Peyer's patch (tissue), 4 donors: ENCODE results near the gene RAP2A. TPM values are rescaled to one million over a fixed set of nuclear protein-coding genes. Genes with fewer than 3 reads are reported as not detected.

ENCODE experiments used
- DNase-seq, 3 donors: peaks; one replicate each; pipeline ENCODE4 v3.0.0-alpha.2; 2017 to 2019
- H3K27ac ChIP-seq, 4 donors: fragments of 200-600 bp; sonication (generic); one replicate each; pipeline ENCODE4 v1.5.1; 2016 to 2019
- H3K27me3 ChIP-seq, 2 donors: fragments of 200-600 bp; sonication (generic); one replicate each; pipeline ENCODE4 v1.5.1; 2019
- H3K36me3 ChIP-seq, 3 donors: fragments of 200-600 bp; sonication (generic); one replicate each; pipeline ENCODE4 v1.5.1; 2016 to 2019
- H3K4me1 ChIP-seq, 4 donors: fragments of 200-600 bp; sonication (generic); one replicate each; pipeline ENCODE4 v1.5.1; 2016 to 2019
- H3K4me3 ChIP-seq, 4 donors: fragments of 200-600 bp; sonication (generic); 1 replicate in 3 of 4; 2 replicates in 1 of 4; pipeline ENCODE4 v1.5.1; 2016 to 2019; ENCODE audit warnings: mild to moderate bottlenecking in 1 of 4
- H3K9me3 ChIP-seq, 4 donors: fragments of 200-600 bp; sonication (generic); one replicate each; pipeline ENCODE4 v1.5.1; 2016 to 2019; ENCODE audit warnings: mild to moderate bottlenecking in 1 of 4
- POLR2A ChIP-seq, 2 donors: fragments of 450-650 bp; IDR thresholded peaks; one replicate each; pipeline ENCODE4 v1.5.1; 2017; ENCODE audit warnings: antibody characterized with exemption in 2 of 2, mild to moderate bottlenecking in 2 of 2, moderate library complexity in 2 of 2
- total RNA-seq, 4 donors: library from RNA; depleted of rRNA; stranded (reverse); fragments of >200 nt; gene quantifications; one replicate each; pipeline ENCODE4 v1.1.0, GENCODE V29; 2016
- TF ChIP-seq, protein P1 (sequence below), 6 experiments: fragments of 450-650 bp in 4 of 6; fragments of 200-600 bp in 2 of 6; sonication (generic) in 1 of 6; IDR thresholded peaks; one replicate each; pipeline ENCODE4 v1.5.1; 2017 to 2019; ENCODE audit warnings: antibody characterized with exemption in 6 of 6, mild to moderate bottlenecking in 3 of 6, moderate library complexity in 1 of 6

The RAP2A gene
- total RNA-seq, 4 donors from 2014 or later: 8.7 to 19.8 (median 16.4) TPM

DNA sequence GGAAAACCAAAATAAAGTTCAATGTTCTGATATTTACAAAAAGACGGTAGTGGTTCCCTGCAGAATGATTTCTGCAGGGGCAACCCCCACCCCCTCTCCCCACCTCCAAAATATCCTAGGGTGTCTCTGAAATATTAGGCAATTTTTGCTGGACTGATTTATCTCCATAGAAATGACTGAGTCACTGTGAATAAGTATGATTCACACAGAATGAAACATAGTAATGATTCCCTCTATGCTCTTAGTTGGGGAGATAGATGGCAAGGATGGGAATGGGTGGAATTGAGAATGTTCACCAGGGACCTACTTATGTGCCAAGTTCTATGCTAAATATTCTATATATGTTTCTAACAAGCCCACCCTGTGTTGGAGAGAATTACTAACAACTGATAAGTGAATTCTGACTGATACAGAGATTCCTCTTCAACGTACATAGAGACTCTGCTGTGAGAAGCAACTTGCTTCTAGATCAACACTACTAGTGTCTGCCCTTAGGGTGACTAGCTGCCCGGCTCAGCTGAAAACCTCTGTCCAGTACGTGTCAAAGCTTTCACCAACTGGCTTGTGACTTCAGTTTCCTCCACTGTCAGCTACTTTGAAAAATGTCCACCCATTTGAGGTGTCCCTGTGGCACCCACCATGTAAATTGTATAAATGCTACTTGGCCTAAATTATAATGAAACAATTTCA, 38.4 kb upstream of the RAP2A start:
- Histone ChIP-seq H3K9me3 (no peaks in the 10 kb centered on the region), H3K27me3 (no peaks in the 10 kb centered on the region), H3K36me3 (no peaks in the 10 kb centered on the region), H3K4me1 (no peaks in the 10 kb centered on the region), H3K27ac (no peak overlapping the region), H3K4me3 (no peak overlapping the region)
- TF ChIP-seq, protein P1, sequence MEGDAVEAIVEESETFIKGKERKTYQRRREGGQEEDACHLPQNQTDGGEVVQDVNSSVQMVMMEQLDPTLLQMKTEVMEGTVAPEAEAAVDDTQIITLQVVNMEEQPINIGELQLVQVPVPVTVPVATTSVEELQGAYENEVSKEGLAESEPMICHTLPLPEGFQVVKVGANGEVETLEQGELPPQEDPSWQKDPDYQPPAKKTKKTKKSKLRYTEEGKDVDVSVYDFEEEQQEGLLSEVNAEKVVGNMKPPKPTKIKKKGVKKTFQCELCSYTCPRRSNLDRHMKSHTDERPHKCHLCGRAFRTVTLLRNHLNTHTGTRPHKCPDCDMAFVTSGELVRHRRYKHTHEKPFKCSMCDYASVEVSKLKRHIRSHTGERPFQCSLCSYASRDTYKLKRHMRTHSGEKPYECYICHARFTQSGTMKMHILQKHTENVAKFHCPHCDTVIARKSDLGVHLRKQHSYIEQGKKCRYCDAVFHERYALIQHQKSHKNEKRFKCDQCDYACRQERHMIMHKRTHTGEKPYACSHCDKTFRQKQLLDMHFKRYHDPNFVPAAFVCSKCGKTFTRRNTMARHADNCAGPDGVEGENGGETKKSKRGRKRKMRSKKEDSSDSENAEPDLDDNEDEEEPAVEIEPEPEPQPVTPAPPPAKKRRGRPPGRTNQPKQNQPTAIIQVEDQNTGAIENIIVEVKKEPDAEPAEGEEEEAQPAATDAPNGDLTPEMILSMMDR (IDR thresholded peaks at IDR 0.05): no peak
- no peak for TF ChIP-seq POLR2A (IDR thresholded peaks at IDR 0.05)
- no peak for DNase-seq

DNA sequence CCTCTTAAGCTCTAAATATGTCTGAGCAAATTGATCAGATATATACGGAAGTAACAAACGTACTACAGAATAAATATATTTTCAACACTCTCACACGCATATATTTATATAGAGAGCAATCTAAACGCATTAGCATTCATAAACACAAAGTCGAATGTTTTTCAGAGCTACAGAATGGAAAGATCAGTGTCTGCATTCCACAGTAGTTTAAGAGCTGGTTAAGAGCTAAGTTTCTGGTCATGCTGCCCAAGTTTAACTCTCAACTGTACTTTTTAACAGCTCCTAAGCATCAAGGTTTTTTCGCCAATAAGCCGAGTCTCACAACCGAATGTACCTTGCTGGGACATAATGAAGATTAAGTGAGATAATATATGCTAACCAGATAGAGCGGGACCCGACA, 36.7 kb upstream of the RAP2A start:
- no peak for DNase-seq
- Histone ChIP-seq H3K27ac (no peak overlapping the region), H3K4me1 (no peaks in the 10 kb centered on the region), H3K27me3 (no peaks in the 10 kb centered on the region), H3K36me3 (no peaks in the 10 kb centered on the region), H3K9me3 (no peaks in the 10 kb centered on the region), H3K4me3 (no peak overlapping the region)
- no peak for TF ChIP-seq POLR2A (IDR thresholded peaks at IDR 0.05)
- TF ChIP-seq, protein P1 (IDR thresholded peaks at IDR 0.05): no peak

DNA sequence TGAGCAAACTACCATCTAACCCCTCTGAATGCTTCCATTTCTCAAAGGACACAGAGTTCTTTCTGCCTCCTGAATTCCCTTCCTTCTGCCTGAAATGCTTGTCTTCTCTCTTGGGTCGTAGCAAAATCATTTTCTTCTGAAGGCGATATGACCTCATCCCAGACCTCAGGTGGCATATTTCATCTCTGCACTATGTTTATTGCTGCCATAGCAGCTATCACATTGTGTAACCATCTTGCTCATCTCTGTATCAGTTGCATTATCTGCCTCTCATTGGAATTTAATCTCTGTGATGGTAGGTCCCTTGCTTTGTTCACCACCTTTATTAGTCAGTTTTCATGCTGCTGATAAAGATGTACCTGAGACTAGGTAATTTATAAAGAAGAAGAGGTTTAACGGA, 32.5 kb upstream of the RAP2A start:
- no peak for DNase-seq
- no peak for TF ChIP-seq POLR2A (IDR thresholded peaks at IDR 0.05)
- TF ChIP-seq, protein P1 (IDR thresholded peaks at IDR 0.05): no peak
- no peaks in the 10 kb centered on the region for H3K27me3 ChIP-seq
- H3K36me3 ChIP-seq: no peaks in the 10 kb centered on the region
- H3K9me3 ChIP-seq: no peaks in the 10 kb centered on the region
- no peaks in the 10 kb centered on the region for H3K4me1 ChIP-seq
- H3K4me3 ChIP-seq: no peak overlapping the region
- no peak overlapping the region for H3K27ac ChIP-seq

DNA sequence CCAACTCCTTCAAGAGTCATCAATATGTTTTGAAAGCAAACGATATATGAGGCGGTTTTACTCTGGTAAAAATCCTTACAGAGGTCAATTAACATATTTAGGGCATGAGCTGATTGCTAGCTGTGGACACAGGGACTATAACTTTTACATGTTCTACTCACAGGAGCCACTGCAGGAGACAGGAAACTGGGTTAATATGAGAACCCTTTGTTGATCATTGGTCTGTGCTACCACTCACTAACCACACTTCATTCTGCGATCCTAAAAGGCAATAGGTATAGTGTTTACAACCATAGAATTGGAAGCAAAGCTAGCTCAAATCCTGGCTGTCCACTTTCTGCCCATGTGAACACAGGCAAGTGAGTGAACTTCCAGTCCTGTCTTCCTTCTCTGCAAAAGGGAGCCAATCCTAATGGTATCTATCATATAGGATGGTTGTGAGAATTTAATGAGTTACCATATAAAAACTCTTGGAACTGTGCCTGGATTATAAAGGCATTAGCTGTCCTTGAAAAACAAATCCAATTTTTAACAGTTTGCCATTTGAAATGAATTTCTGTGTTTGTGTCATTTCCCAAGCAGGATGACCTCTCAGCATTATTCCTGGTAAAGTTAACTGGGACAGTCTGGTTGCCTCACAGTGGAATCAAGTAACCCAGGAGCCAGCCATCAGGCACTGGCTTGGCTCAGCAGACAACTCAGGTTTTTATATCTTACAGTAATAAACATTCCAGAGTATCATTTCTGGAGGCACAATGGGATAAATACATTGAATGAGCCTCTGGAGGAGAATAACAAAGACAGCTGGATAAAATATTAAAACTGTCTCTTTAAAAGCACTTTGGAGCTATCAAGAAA, 29.8 kb upstream of the RAP2A start:
- no peaks in the 10 kb centered on the region for H3K4me1 ChIP-seq
- no peak for DNase-seq
- TF ChIP-seq POLR2A (IDR thresholded peaks at IDR 0.05): no peak
- TF ChIP-seq, protein P1 (IDR thresholded peaks at IDR 0.05): no peak

DNA sequence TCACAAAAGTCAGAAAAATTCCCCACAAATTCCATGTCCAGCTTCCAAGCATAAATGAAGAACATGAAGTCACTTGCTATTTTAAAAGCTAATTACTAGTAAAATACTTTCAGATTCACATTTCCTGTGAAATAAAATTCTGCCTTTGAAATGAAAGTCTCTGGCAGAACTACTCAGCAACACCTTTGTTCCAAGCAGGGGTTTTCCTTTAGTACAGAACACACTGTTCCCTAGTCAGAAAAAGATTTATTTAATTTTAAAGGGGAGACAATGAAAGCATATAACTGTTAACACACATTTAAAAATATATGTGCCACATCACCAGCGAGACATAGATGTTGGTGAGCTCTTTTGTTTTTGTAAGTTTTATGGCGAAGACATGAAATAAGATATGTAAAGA, 26.4 kb upstream of the RAP2A start:
- Histone ChIP-seq H3K4me3 (no peak overlapping the region), H3K27me3 (no peaks in the 10 kb centered on the region), H3K4me1 (no peaks in the 10 kb centered on the region), H3K27ac (no peak overlapping the region), H3K36me3 (no peaks in the 10 kb centered on the region), H3K9me3 (no peaks in the 10 kb centered on the region)
- TF ChIP-seq, protein P1 (IDR thresholded peaks at IDR 0.05): no peak
- TF ChIP-seq POLR2A (IDR thresholded peaks at IDR 0.05): no peak
- DNase-seq: no peak

More for the DNA sequence above, 29.8 kb upstream of the RAP2A start:
- H3K4me3 ChIP-seq: no peak overlapping the region
- H3K27me3 ChIP-seq: no peaks in the 10 kb centered on the region
- H3K27ac ChIP-seq: no peak overlapping the region
- no peaks in the 10 kb centered on the region for H3K36me3 ChIP-seq
- no peaks in the 10 kb centered on the region for H3K9me3 ChIP-seq
